ENCODE measurements around the gene TOMM20.

- TF ChIP-seq CTCF (IDR thresholded peaks at IDR 0.05): no peak
- no peak for TF ChIP-seq EZH2 (IDR thresholded peaks at IDR 0.05)
Observed at GRCh38 chr1:235068158-235069121, 60.2 kb downstream of the TOMM20 start.

All from neural progenitor cell (in vitro differentiated cells).